Measurements from ENCODE around the gene STK16. TPM values are rescaled to one million over a fixed set of nuclear protein-coding genes. Genes with fewer than 3 reads are reported as not detected.

STK16 gene
- total and polyA plus RNA-seq, 2 of the 13 experiments (the other 11 are each of a cell fraction or from before 2014, with no cell fraction given), result 28.0 to 50.9 TPM

GRCh38 chr2:219269362-219270054 is 24.2 kb downstream of the STK16 start (continued):
- TF ChIP-seq ZFY (CRISPR knock-in tag; IDR thresholded peaks at IDR 0.05) (peak; percentile 45; the same call in 1 of the 2 replicates), PHF21A (CRISPR knock-in tag; IDR thresholded peaks at IDR 0.05) (0 out of 2 replicates have a peak, but pooled peaks have one; percentile 31), ZNF225 (CRISPR knock-in tag; IDR thresholded peaks at IDR 0.05) (0 out of 2 replicates have a peak, but pooled peaks have one; percentile 26), ZNF207 (IDR thresholded peaks at IDR 0.05; ENCODE audit: borderline replicate concordance) (no peak)
- TF ChIP-seq, protein P1, sequence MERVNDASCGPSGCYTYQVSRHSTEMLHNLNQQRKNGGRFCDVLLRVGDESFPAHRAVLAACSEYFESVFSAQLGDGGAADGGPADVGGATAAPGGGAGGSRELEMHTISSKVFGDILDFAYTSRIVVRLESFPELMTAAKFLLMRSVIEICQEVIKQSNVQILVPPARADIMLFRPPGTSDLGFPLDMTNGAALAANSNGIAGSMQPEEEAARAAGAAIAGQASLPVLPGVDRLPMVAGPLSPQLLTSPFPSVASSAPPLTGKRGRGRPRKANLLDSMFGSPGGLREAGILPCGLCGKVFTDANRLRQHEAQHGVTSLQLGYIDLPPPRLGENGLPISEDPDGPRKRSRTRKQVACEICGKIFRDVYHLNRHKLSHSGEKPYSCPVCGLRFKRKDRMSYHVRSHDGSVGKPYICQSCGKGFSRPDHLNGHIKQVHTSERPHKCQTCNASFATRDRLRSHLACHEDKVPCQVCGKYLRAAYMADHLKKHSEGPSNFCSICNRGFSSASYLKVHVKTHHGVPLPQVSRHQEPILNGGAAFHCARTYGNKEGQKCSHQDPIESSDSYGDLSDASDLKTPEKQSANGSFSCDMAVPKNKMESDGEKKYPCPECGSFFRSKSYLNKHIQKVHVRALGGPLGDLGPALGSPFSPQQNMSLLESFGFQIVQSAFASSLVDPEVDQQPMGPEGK (CRISPR knock-in tag; IDR thresholded peaks at IDR 0.05), result no peak

- Histone ChIP-seq H3K4me2 (ENCODE audit: low read depth, low read length) (peak overlapping the region; percentile 52), H3K9me3 (ENCODE audit: low read length) (no peaks in the 10 kb centered on the region), H2AFZ (ENCODE audit: low read length) (no peak overlapping the region), H3K4me3 (replicated peaks in 1 of 3; ENCODE audit: insufficient read depth in 1 of 3, low read depth in 2 of 3, low read length in 3 of 3) (no peak overlapping the region), H3K36me3 (replicated peaks in 1 of 2; ENCODE audit: control insufficient read depth in 1 of 2, insufficient read depth in 2 of 2, low read length in 2 of 2) (no peaks in the 10 kb centered on the region), H3K27me3 (ENCODE audit: control insufficient read depth in 1 of 2, insufficient read depth in 2 of 2, low read length in 2 of 2) (peaks cover 2 to 21% of the 10 kb centered on the region in 2 experiments; a peak in 3 of 5 replicates), H3K9ac (ENCODE audit: insufficient read depth, low read depth, low read length) (no peak overlapping the region), H3K79me2 (ENCODE audit: insufficient read depth, low read length) (no peaks in the 10 kb centered on the region), H4K20me1 (ENCODE audit: insufficient read depth, low read length) (no peaks in the 10 kb centered on the region), H3K4me1 (ENCODE audit: insufficient read depth, low read length) (peaks cover 41% of the 10 kb centered on the region), H3K27ac (ENCODE audit: extremely low read length, insufficient read depth, low read length) (no peak overlapping the region)
- FAIRE-seq (peak; percentile 48), ATAC-seq (peak; percentile 55), DNase-seq (ENCODE audit: low spot score) (no peak)
- in situ Hi-C loops (cut with HindIII; ENCODE audit: extremely low pct_ligation_motif_present, low pct_unique_long_range_greater_than_20kb), result no loop called here
- intact Hi-C loops (cut with micrococcal nuclease; ENCODE audit: unreplicated experiment), result no loop called here
- ChIA-PET CTCF (ENCODE audit: low intra/inter-chr PET ratio, low total read pairs) (no interaction called here), POLR2A (interaction anchor here (0.9 to 2.1 kb wide), 12 partner anchors 9 to 117 kb away, joined by 3 to 22 read pairs (median 4); partner anchors contain the start of genes ANKZF1, ATG9A, DNAJB2 and DNPEP)
- no TSS peak for BruUV-seq (replicated peaks)
- 4% methylated on average over 5 of the region's 5 CpGs for WGBS (ENCODE audit: low lambda C conversion rate)
- TF ChIP-seq GFI1 (CRISPR knock-in tag; IDR thresholded peaks at IDR 0.05; ENCODE audit: borderline replicate concordance) (no peak), ZFY (CRISPR knock-in tag; IDR thresholded peaks at IDR 0.05) (0 out of 2 replicates have a peak, but pooled peaks have one; percentile 47), ZNF501 (CRISPR knock-in tag; IDR thresholded peaks at IDR 0.05) (peak; percentile 85), ZNF230 (CRISPR knock-in tag; IDR thresholded peaks at IDR 0.05) (0 out of 2 replicates have a peak, but pooled peaks have one; percentile 13), ZNF264 (CRISPR knock-in tag; IDR thresholded peaks at IDR 0.05) (0 out of 2 replicates have a peak, but pooled peaks have one; percentile 11), ZNF160 (CRISPR knock-in tag; IDR thresholded peaks at IDR 0.05) (no peak), RXRB (CRISPR knock-in tag; IDR thresholded peaks at IDR 0.05; ENCODE audit: borderline replicate concordance) (0 out of 2 replicates have a peak, but pooled peaks have one; percentile 19), NFKBIZ (CRISPR knock-in tag; IDR thresholded peaks at IDR 0.05) (0 out of 2 replicates have a peak, but pooled peaks have one; percentile 37), ZNF234 (CRISPR knock-in tag; conservative IDR thresholded peaks at IDR 0.05) (no peak)
- TF ChIP-seq, protein P2, sequence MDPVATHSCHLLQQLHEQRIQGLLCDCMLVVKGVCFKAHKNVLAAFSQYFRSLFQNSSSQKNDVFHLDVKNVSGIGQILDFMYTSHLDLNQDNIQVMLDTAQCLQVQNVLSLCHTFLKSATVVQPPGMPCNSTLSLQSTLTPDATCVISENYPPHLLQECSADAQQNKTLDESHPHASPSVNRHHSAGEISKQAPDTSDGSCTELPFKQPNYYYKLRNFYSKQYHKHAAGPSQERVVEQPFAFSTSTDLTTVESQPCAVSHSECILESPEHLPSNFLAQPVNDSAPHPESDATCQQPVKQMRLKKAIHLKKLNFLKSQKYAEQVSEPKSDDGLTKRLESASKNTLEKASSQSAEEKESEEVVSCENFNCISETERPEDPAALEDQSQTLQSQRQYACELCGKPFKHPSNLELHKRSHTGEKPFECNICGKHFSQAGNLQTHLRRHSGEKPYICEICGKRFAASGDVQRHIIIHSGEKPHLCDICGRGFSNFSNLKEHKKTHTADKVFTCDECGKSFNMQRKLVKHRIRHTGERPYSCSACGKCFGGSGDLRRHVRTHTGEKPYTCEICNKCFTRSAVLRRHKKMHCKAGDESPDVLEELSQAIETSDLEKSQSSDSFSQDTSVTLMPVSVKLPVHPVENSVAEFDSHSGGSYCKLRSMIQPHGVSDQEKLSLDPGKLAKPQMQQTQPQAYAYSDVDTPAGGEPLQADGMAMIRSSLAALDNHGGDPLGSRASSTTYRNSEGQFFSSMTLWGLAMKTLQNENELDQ (CRISPR knock-in tag; IDR thresholded peaks at IDR 0.05; ENCODE audit: borderline replicate concordance), result no peak
- TF ChIP-seq, protein P1 (CRISPR knock-in tag; IDR thresholded peaks at IDR 0.05), result peak; percentile 58; the same call in 1 of the 2 replicates
- TF ChIP-seq, protein P3, sequence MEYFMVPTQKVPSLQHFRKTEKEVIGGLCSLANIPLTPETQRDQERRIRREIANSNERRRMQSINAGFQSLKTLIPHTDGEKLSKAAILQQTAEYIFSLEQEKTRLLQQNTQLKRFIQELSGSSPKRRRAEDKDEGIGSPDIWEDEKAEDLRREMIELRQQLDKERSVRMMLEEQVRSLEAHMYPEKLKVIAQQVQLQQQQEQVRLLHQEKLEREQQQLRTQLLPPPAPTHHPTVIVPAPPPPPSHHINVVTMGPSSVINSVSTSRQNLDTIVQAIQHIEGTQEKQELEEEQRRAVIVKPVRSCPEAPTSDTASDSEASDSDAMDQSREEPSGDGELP (IDR thresholded peaks at IDR 0.05; ENCODE audit: borderline replicate concordance, low read depth), result no peak
Observed at GRCh38 chr2:219270055-219270372, 24.7 kb downstream of the STK16 start.
